Suprapubic skin (tissue), 4 donors: ENCODE data around the gene WASF2. TPM values are rescaled to one million over a fixed set of nuclear protein-coding genes. Genes with fewer than 3 reads are reported as not detected.
A peak's percentile ranks its signal among the peaks of the same experiment; 100 is the strongest.

Experiments
- DNase-seq, 2 donors: peaks; one replicate each; pipeline ENCODE4 v3.0.0-alpha.2; 2019; ENCODE audit warnings: low spot score in 2 of 2
- H3K27ac ChIP-seq: fragments of 200-600 bp; sonication (generic); one replicate; pipeline ENCODE4 v1.5.1; 2019
- H3K27me3 ChIP-seq: fragments of 200-600 bp; sonication (generic); one replicate; pipeline ENCODE4 v1.5.1; 2019
- H3K36me3 ChIP-seq: fragments of 200-600 bp; sonication (generic); one replicate; pipeline ENCODE4 v1.5.1; 2019
- H3K4me1 ChIP-seq: fragments of 200-600 bp; sonication (generic); one replicate; pipeline ENCODE4 v1.5.1; 2019
- H3K4me3 ChIP-seq: fragments of 200-600 bp; sonication (generic); one replicate; pipeline ENCODE4 v1.5.1; 2019; ENCODE audit warnings: mild to moderate bottlenecking
- H3K9me3 ChIP-seq: fragments of 200-600 bp; sonication (generic); one replicate; pipeline ENCODE4 v1.5.1; 2019
- EP300 ChIP-seq: sonication (generic); formaldehyde crosslinking; IDR thresholded peaks from one replicate; pipeline ENCODE4 v1.6.1; 2017; ENCODE audit warnings: antibody characterized with exemption
- POLR2A ChIP-seq, 2 donors: fragments of 450-650 bp; IDR thresholded peaks; one replicate each; pipeline ENCODE4 v1.6.1; 2017; ENCODE audit warnings: antibody characterized with exemption in 2 of 2, mild to moderate bottlenecking in 2 of 2, moderate library complexity in 2 of 2
- POLR2AphosphoS5 ChIP-seq, 3 donors: sonication (generic); formaldehyde crosslinking; IDR thresholded peaks; one replicate each; pipeline ENCODE4 v1.6.1; 2017; ENCODE audit warnings: antibody characterized with exemption in 3 of 3
- WGBS: methylation state at CpG from one replicate; pipeline ENCODE4 v1.1.5; 2018; 5-methylcytosine and 5-hydroxymethylcytosine counted together
- total RNA-seq, 4 donors: library from RNA; depleted of rRNA; stranded (reverse); fragments of >200 nt; gene quantifications; one replicate each; pipeline ENCODE4 v1.1.0, GENCODE V29; 2016
- TF ChIP-seq, protein P1 (sequence below), 2 donors: fragments of 200-600 bp in 1 of 2; fragments of 450-650 bp in 1 of 2; sonication (generic) in 1 of 2; IDR thresholded peaks; one replicate each; pipeline ENCODE4 v1.5.1; 2016 to 2019; ENCODE audit warnings: antibody characterized with exemption in 2 of 2, mild to moderate bottlenecking in 1 of 2, moderate library complexity in 1 of 2

WASF2 gene
- total RNA-seq, 4 donors from 2014 or later, result 69.0 to 96.0 (median 90.4) TPM

DNA sequence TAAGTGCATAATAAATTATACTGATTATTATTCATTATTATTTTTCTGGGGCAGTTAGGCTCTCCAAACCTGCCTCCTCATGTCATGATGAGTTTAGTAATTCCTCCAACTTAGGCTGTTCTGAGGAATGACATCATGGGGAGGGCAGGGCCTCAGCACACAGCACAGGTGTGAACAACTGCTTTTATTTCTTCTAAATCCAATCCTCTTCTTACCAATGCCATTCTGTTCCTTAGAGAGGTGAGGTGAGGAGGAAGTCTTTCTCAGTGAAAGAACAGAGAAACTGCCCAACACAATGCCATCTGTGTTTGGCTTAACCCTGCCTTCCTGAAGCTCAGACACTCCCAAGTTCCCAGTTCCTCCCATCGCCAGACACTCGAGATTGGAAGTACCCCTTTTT lies 45.4 kb upstream of the WASF2 start:
- H3K4me1 ChIP-seq, result peaks cover 55% of the 10 kb centered on the region
- TF ChIP-seq POLR2A (IDR thresholded peaks at IDR 0.05) (no peak), POLR2AphosphoS5 (IDR thresholded peaks at IDR 0.05) (no peak)
- no peaks in the 10 kb centered on the region for H3K27me3 ChIP-seq
- H3K4me3 ChIP-seq, result no peak overlapping the region
- peaks cover 17% of the 10 kb centered on the region for H3K36me3 ChIP-seq
- no peaks in the 10 kb centered on the region for H3K9me3 ChIP-seq
- DNase-seq, result no peak
- peak overlapping the region; percentile 75 for H3K27ac ChIP-seq
- WGBS, result 13% methylated on average over 2 of the region's 2 CpGs

- TF ChIP-seq POLR2AphosphoS5 (IDR thresholded peaks at IDR 0.05) (no peak), EP300 (no peak), POLR2A (IDR thresholded peaks at IDR 0.05) (no peak)
- TF ChIP-seq, protein P1, sequence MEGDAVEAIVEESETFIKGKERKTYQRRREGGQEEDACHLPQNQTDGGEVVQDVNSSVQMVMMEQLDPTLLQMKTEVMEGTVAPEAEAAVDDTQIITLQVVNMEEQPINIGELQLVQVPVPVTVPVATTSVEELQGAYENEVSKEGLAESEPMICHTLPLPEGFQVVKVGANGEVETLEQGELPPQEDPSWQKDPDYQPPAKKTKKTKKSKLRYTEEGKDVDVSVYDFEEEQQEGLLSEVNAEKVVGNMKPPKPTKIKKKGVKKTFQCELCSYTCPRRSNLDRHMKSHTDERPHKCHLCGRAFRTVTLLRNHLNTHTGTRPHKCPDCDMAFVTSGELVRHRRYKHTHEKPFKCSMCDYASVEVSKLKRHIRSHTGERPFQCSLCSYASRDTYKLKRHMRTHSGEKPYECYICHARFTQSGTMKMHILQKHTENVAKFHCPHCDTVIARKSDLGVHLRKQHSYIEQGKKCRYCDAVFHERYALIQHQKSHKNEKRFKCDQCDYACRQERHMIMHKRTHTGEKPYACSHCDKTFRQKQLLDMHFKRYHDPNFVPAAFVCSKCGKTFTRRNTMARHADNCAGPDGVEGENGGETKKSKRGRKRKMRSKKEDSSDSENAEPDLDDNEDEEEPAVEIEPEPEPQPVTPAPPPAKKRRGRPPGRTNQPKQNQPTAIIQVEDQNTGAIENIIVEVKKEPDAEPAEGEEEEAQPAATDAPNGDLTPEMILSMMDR (IDR thresholded peaks at IDR 0.05), result no peak
- Histone ChIP-seq H3K36me3 (peaks cover 17% of the 10 kb centered on the region), H3K9me3 (no peaks in the 10 kb centered on the region), H3K27me3 (no peaks in the 10 kb centered on the region), H3K4me1 (peaks cover 50% of the 10 kb centered on the region), H3K4me3 (no peak overlapping the region), H3K27ac (no peak overlapping the region)
- WGBS, result 88% methylated on average over 14 of the region's 14 CpGs
- no peak for DNase-seq
Observed at GRCh38 chr1:27531959-27532685, 42.2 kb upstream of the WASF2 start.

GRCh38 chr1:27530192-27530591 lies 40.2 kb upstream of the WASF2 start:
- WGBS, result 95% methylated on average over 10 of the region's 10 CpGs
- DNase-seq, result no peak
- peaks cover 50% of the 10 kb centered on the region for H3K4me1 ChIP-seq
- no peaks in the 10 kb centered on the region for H3K27me3 ChIP-seq
- no peak overlapping the region for H3K4me3 ChIP-seq
- TF ChIP-seq, protein P1 (IDR thresholded peaks at IDR 0.05), result no peak
- no peaks in the 10 kb centered on the region for H3K9me3 ChIP-seq
- H3K36me3 ChIP-seq, result peaks cover 17% of the 10 kb centered on the region
- peak overlapping the region; percentile 92 for H3K27ac ChIP-seq

GRCh38 chr1:27529704-27530018 lies 39.7 kb upstream of the WASF2 start:
- no peak for TF ChIP-seq EP300
- no peak for TF ChIP-seq POLR2AphosphoS5 (IDR thresholded peaks at IDR 0.05)
- Histone ChIP-seq H3K27ac (peak overlapping the region; percentile 92), H3K4me1 (peaks cover 50% of the 10 kb centered on the region), H3K27me3 (no peaks in the 10 kb centered on the region), H3K9me3 (no peaks in the 10 kb centered on the region), H3K4me3 (no peak overlapping the region), H3K36me3 (peaks cover 17% of the 10 kb centered on the region)
- 71% methylated on average over 5 of the region's 5 CpGs for WGBS
- DNase-seq, result no peak

DNA sequence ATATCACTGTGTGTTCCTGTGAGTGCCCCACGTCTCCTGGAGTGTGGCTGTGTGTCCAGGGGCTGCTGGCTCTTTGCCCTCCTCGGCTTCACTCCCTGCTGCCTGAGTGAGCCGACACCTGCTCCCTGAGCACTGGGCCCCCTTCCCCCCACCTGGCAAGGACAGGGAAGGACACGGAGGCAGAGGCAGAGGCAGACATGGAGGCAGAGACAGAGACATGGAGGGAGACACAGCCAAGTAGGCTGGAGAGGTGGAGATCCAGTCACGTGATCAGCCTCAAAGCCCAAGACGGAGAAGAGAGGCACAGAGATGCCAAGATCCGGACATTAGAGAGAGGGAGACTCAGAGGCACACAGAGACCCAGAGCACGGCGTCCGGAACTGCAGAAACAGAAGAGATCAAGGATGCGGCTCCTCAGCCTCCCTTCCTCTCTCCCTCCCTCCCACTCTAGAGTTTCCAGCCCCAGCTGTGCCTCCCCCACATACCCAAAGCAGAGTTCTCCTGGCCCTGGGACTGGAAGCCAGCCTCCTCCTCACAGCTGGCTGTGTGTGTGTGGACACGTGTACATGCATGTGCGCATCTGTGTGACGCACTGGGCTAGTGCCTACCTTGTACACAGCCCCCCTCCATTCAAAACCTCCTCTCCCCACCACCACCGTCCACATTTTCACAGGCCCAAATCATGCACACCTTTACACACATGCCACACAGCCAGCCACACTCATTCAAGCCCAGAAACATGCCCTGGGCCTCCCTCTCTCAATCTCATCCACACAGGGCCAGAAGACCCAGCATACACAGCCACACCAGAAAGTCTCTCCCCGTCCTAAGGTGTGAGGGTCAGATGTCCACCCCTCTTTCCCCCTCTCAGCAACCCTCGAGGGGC lies 39.1 kb upstream of the WASF2 start:
- peak overlapping the region; percentile 92 for H3K27ac ChIP-seq
- H3K4me1 ChIP-seq, result peaks cover 55% of the 10 kb centered on the region
- DNase-seq, result no peak
- WGBS, result 23% methylated on average over 16 of the region's 17 CpGs
- peaks cover 17% of the 10 kb centered on the region for H3K36me3 ChIP-seq
- no peaks in the 10 kb centered on the region for H3K27me3 ChIP-seq
- H3K9me3 ChIP-seq, result no peaks in the 10 kb centered on the region
- H3K4me3 ChIP-seq, result peak overlapping the region; percentile 41
- TF ChIP-seq, protein P1 (IDR thresholded peaks at IDR 0.05), result no peak
- TF ChIP-seq EP300 (no peak), POLR2AphosphoS5 (IDR thresholded peaks at IDR 0.05) (no peak), POLR2A (IDR thresholded peaks at IDR 0.05) (no peak)
